Vagina (tissue), 2 donors: ENCODE data around the gene KAZN. TPM values are rescaled to one million over a fixed set of nuclear protein-coding genes. Genes with fewer than 3 reads are reported as not detected.

Experiments used
- DNase-seq, 2 donors: peaks; one replicate each; pipeline ENCODE4 v3.0.0-alpha.2; 2017; ENCODE audit errors: extremely low spot score in 2 of 2
- H3K27ac ChIP-seq: fragments of 200-600 bp; sonication (generic); one replicate; pipeline ENCODE4 v1.5.1; 2019
- H3K27me3 ChIP-seq: fragments of 200-600 bp; sonication (generic); one replicate; pipeline ENCODE4 v1.5.1; 2019
- H3K36me3 ChIP-seq, 2 donors: fragments of 200-600 bp; sonication (generic); one replicate each; pipeline ENCODE4 v1.5.1; 2017 to 2019
- H3K4me1 ChIP-seq: fragments of 200-600 bp; sonication (generic); one replicate; pipeline ENCODE4 v1.5.1; 2019
- H3K4me3 ChIP-seq, 2 donors: fragments of 200-600 bp; sonication (generic); 1 replicate in 1 of 2; 2 replicates in 1 of 2; pipeline ENCODE4 v1.5.1; 2016 to 2019
- H3K9me3 ChIP-seq: fragments of 200-600 bp; sonication (generic); one replicate; pipeline ENCODE4 v1.5.1; 2019
- CTCF ChIP-seq, 3 experiments: fragments of 450-650 bp in 2 of 3; fragments of 200-600 bp in 1 of 3; sonication (generic) in 1 of 3; IDR thresholded peaks; one replicate each; pipeline ENCODE4 v1.5.1; 2017 to 2019; ENCODE audit warnings: antibody characterized with exemption in 3 of 3, mild to moderate bottlenecking in 2 of 3, moderate library complexity in 2 of 3
- POLR2A ChIP-seq, 2 donors: fragments of 450-650 bp; IDR thresholded peaks; one replicate each; pipeline ENCODE4 v1.6.1; 2017; ENCODE audit warnings: antibody characterized with exemption in 2 of 2, mild to moderate bottlenecking in 2 of 2, moderate library complexity in 2 of 2
- POLR2AphosphoS5 ChIP-seq, 2 donors: sonication (generic); formaldehyde crosslinking; IDR thresholded peaks; one replicate each; pipeline ENCODE4 v1.9.0; 2017; ENCODE audit warnings: antibody characterized with exemption in 2 of 2, mild to moderate bottlenecking in 2 of 2, low read depth in 1 of 2; ENCODE audit not compliant: insufficient read depth in 1 of 2
- intact Hi-C: fragments of 100-400 bp; cut with DNase I; formaldehyde crosslinking; loops from one replicate; pipeline ENCODE4 v1.15.1; 2023
- total RNA-seq: library from RNA; depleted of rRNA; stranded (reverse); fragments of >200 nt; gene quantifications from one replicate; pipeline ENCODE4 v1.2.3, GENCODE V29; 2016

The KAZN gene
- total RNA-seq, 1 donor from 2014 or later, result 29.5 TPM

- TF ChIP-seq POLR2AphosphoS5 (IDR thresholded peaks at IDR 0.05; ENCODE audit: insufficient read depth in 1 of 2, low read depth in 1 of 2) (no peak), CTCF (IDR thresholded peaks at IDR 0.05) (no peak), POLR2A (IDR thresholded peaks at IDR 0.05) (no peak)
- H3K27me3 ChIP-seq, result no peaks in the 10 kb centered on the region
- H3K4me3 ChIP-seq, result no peak overlapping the region
- no peak overlapping the region for H3K27ac ChIP-seq
- DNase-seq, result no peak
- no peaks in the 10 kb centered on the region for H3K9me3 ChIP-seq
- intact Hi-C loops, result no loop called here
- H3K4me1 ChIP-seq, result no peaks in the 10 kb centered on the region
- H3K36me3 ChIP-seq, result no peaks in the 10 kb centered on the region
These were observed 29.6 kb upstream of the KAZN start for GRCh38 chr1:14568716-14569355.

- Histone ChIP-seq H3K4me3 (no peak overlapping the region), H3K27ac (no peak overlapping the region), H3K4me1 (no peaks in the 10 kb centered on the region), H3K27me3 (no peaks in the 10 kb centered on the region), H3K36me3 (no peaks in the 10 kb centered on the region), H3K9me3 (no peaks in the 10 kb centered on the region)
- intact Hi-C loops, result no loop called here
- no peak for DNase-seq
- TF ChIP-seq POLR2A (IDR thresholded peaks at IDR 0.05), result no peak
- no peak for TF ChIP-seq CTCF (IDR thresholded peaks at IDR 0.05)
- TF ChIP-seq POLR2AphosphoS5 (IDR thresholded peaks at IDR 0.05; ENCODE audit: insufficient read depth in 1 of 2, low read depth in 1 of 2), result no peak
These were observed 28.0 kb upstream of the KAZN start for GRCh38 chr1:14570514-14570913.

GRCh38 chr1:14571810-14572767, 26.4 kb upstream of the KAZN start:
- Histone ChIP-seq H3K27me3 (no peaks in the 10 kb centered on the region), H3K4me3 (no peak overlapping the region), H3K9me3 (no peaks in the 10 kb centered on the region), H3K4me1 (no peaks in the 10 kb centered on the region), H3K27ac (no peak overlapping the region), H3K36me3 (no peaks in the 10 kb centered on the region)
- TF ChIP-seq CTCF (IDR thresholded peaks at IDR 0.05) (no peak), POLR2AphosphoS5 (IDR thresholded peaks at IDR 0.05; ENCODE audit: insufficient read depth in 1 of 2, low read depth in 1 of 2) (no peak), POLR2A (IDR thresholded peaks at IDR 0.05) (no peak)
- intact Hi-C loops, result no loop called here
- no peak for DNase-seq

DNA sequence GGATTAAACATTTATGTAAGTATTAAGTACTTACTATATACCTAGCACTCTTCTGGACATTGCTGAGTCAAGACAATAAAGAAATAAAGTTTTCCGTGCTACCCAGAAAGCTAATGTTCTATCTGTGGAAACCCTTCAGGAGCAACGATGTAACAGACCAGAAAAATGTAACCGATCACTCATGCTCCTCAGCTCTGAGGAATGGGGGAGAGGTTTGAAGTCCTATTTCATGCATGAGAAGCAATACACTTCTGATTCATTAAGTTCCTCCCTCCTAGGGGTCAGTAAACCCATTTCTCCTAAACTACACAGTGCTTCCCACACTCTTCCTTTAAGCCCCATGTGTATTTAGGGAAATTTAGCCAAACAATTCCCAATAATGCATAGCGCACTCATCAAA, 25.6 kb upstream of the KAZN start:
- no peak for DNase-seq
- H3K27me3 ChIP-seq, result no peaks in the 10 kb centered on the region
- no peaks in the 10 kb centered on the region for H3K4me1 ChIP-seq
- TF ChIP-seq POLR2A (IDR thresholded peaks at IDR 0.05) (no peak), POLR2AphosphoS5 (IDR thresholded peaks at IDR 0.05; ENCODE audit: insufficient read depth in 1 of 2, low read depth in 1 of 2) (no peak), CTCF (IDR thresholded peaks at IDR 0.05) (no peak)
- intact Hi-C loops, result no loop called here
- no peaks in the 10 kb centered on the region for H3K36me3 ChIP-seq
- no peak overlapping the region for H3K27ac ChIP-seq
- no peaks in the 10 kb centered on the region for H3K9me3 ChIP-seq
- no peak overlapping the region for H3K4me3 ChIP-seq

DNA sequence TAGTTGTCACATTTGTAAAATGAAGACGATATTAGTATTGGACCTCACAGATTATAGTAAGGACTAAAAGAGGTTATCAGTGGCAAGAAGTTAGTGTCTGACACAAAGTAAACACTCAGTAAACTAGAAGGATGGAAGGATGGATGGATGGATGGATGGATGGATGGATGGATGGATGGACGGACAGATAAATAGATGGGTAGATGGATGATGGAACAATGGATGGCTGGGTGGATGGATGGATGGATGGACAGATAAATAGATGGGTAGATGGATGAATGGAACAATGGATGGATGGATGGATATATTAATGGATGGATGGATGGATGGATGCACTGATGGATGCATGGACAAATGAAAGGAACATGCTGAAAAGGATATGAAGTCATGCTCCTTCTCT, 22.3 kb upstream of the KAZN start:
- H3K36me3 ChIP-seq, result no peaks in the 10 kb centered on the region
- TF ChIP-seq POLR2A (IDR thresholded peaks at IDR 0.05), result no peak
- no peak for DNase-seq
- H3K9me3 ChIP-seq, result no peaks in the 10 kb centered on the region
- H3K27me3 ChIP-seq, result no peaks in the 10 kb centered on the region
- no peak overlapping the region for H3K27ac ChIP-seq
- H3K4me3 ChIP-seq, result no peak overlapping the region
- H3K4me1 ChIP-seq, result no peaks in the 10 kb centered on the region
- intact Hi-C loops, result no loop called here
